Keratinocyte (primary cell): ENCODE measurements around the gene FAM234A.

Experiments used
- EZH2 ChIP-seq: IDR thresholded peaks from one replicate; pipeline ENCODE4 v1.6.1; 2012; ENCODE audit warnings: inconsistent platforms, mild to moderate bottlenecking, low read length, moderate library complexity
- TF ChIP-seq, protein P1 (sequence below), 3 experiments: IDR thresholded peaks in 1 of 3; conservative IDR thresholded peaks in 1 of 3; optimal IDR thresholded peaks in 1 of 3; 2 replicates in 2 of 3; 3 replicates in 1 of 3; pipeline versions ENCODE3 to v1.5.1; 2011; ENCODE audit warnings: low read length in 3 of 3, mild to moderate bottlenecking in 3 of 3, moderate library complexity in 2 of 3, control low read depth in 1 of 3, inconsistent platforms in 1 of 3; ENCODE audit not compliant: insufficient read depth in 2 of 3; ENCODE audit errors: extremely low read depth in 1 of 3

DNA sequence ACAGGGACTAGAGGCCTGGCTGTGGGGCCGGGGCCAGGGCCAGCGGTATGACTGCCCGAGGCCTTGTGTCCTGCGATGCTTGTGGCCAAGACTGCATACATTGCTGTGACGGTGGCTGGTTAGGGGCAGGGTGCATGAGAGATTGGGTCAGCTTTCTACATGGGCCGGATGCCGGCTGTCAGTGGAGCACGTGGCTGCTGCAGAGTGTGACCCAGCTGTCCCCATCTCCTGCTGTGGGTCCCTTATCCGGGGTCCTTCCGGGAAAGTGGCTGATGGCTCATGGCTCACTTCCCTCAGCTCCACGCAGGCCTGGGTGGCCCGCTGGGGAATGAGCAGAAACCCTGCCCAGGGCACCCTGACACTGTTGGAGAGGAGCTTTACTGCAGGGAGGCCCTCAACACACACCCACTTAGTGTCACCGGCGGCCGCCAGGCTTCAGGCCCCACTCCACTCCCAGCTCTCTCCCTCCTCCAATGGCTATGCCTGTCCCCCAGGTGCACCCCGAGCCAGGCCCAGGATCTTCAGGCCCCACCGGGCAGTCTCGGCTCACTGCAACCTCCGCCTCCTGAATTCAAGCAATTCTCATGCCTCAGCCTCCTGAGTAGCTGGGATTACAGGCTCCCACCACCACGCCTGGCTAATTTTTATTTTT lies 41.9 kb downstream of the FAM234A start:
- TF ChIP-seq, protein P1, sequence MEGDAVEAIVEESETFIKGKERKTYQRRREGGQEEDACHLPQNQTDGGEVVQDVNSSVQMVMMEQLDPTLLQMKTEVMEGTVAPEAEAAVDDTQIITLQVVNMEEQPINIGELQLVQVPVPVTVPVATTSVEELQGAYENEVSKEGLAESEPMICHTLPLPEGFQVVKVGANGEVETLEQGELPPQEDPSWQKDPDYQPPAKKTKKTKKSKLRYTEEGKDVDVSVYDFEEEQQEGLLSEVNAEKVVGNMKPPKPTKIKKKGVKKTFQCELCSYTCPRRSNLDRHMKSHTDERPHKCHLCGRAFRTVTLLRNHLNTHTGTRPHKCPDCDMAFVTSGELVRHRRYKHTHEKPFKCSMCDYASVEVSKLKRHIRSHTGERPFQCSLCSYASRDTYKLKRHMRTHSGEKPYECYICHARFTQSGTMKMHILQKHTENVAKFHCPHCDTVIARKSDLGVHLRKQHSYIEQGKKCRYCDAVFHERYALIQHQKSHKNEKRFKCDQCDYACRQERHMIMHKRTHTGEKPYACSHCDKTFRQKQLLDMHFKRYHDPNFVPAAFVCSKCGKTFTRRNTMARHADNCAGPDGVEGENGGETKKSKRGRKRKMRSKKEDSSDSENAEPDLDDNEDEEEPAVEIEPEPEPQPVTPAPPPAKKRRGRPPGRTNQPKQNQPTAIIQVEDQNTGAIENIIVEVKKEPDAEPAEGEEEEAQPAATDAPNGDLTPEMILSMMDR (optimal IDR thresholded peaks at IDR 0.05 in 1 of 3, IDR thresholded peaks at IDR 0.05 in 1 of 3, conservative IDR thresholded peaks at IDR 0.05 in 1 of 3; ENCODE audit: extremely low read depth in 1 of 3, insufficient read depth in 2 of 3, low read length in 3 of 3), result no peak
- no peak for TF ChIP-seq EZH2
